Activated CD4-positive, alpha-beta T cell treated with anti-CD3 and anti-CD28 coated beads for 4 hours (primary cell): ENCODE data around the gene ITFG2.
"Not testable (repeated sequence)": the region's sequence is repeated elsewhere in the genome, so short reads cannot be mapped to it uniquely, and the experiment has no call there.

ENCODE experiments used
- DNase-seq, 2 donors: peaks; one replicate each; pipeline ENCODE4 v3.0.0-alpha.2; 2020

ITFG2 gene

DNA sequence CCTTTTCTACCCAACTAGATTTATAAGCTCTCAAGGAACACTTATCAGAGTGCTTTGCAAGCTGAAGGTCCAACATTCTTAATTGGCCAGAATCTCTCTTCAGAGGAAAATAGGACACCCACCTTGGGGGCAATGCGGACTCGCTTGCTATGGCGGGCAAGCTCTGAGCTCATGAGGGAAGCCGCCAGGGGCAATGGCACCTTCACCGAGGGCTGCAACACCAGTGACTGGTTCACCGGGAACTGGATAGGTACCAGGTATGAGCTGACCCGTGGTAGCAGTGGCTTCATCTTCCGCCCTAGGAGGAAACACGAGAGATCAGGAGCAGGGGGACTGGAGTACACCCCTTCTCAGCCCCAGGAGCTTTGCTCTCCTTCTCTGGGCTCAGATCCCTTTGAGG lies 51.7 kb downstream of the ITFG2 start:
- no peak for DNase-seq

DNA sequence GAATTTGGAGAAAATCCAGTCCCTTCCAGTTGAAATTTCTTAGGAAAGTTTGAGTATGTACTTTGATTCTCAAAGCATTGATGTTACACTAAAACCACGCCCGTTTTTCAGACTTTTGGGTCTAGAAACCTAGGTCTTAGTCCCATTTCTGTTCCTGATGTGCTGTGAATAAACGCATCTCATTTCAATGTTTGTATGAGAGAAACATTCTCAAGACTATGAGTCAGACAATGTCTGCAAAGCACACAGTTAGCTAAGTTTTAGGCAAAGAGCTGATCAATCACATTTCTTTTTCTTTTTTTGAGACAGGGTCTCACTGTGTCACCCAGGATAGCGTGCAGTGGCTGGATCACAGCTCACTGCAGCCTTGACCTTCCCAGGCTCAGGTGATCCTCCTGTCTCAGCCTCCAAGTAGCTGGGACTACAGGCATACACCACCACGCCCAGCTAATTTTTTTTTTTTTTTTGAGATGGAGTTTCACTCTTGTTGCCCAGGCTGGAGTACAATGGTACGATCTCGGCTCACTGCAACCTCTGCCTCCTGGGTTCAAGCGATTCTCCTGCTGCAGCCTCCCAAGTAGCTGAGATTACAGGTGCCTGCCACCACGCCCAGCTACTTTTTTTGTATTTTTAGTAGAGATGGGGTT lies 56.6 kb downstream of the ITFG2 start:
- DNase-seq: not testable (repeated sequence)
